ENCODE results near the gene NFS1. TPM values are rescaled to one million over a fixed set of nuclear protein-coding genes. Genes with fewer than 3 reads are reported as not detected.

The NFS1 gene
- total and polyA plus RNA-seq, 4 donors = 30.1 to 55.2 (median 46.1) TPM

DNA sequence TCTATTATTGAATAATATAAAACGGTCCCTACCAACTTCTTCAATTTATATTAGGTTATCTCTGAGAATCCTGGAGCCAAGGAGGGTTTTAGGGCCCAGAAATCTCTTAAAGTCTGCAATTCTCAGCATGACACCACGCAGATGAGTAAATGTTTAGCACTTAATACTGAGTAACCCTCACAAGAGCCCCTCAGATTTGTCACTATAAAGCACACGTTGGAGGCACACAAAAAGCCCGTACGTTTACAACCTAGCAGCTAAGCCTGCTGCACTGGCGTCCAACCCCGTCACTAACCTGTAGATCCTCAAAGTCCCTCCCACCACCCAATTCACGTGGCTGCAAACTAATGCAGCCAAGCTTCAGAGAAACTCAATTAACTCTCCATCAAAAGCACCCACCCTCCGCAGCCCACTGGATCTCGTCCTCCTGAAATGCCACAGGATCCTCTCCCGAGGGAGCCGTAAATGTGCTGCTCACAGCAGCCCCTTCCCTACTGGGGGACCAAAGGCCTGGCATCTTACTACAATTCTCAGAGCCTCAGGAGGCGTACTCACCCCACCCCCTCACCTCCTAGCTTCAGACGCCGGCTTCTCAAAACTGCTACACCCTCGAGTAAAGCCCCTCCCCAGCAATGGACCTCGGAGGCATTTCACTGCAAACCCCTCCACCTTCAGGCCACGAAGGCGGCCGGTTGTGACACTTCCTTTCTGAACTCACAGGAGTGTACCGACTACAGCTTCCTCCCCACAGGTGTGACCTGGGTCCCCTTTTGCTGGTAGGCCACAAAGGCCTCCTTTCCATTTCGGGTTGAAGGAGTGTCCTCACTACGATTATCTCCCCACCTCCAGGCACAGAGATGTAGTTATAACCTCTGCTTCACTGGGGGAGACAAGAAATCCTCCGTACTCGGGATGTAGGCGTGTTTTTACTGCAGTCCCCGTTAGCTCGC is 35.4 kb downstream of the NFS1 start:
- Histone ChIP-seq H3K4me3 (ENCODE audit: low read depth in 1 of 3, low read length in 3 of 3) (peak overlapping the region; percentile 65 to 95 (median 72)), H3K36me3 (ENCODE audit: control insufficient read depth in 4 of 4, insufficient read depth in 3 of 4, low read depth in 1 of 4, low read length in 3 of 4) (peaks cover 0 to 4% (median 3%) of the 10 kb centered on the region in 4 donors), H3K4me1 (ENCODE audit: control insufficient read depth in 4 of 4, insufficient read depth in 4 of 4, low read length in 3 of 4) (peaks cover 6 to 36% (median 22%) of the 10 kb centered on the region in 4 donors), H3K27ac (ENCODE audit: low read depth in 1 of 2, low read length in 2 of 2) (peak overlapping the region; percentile 92 to 98), H3K27me3 (ENCODE audit: control insufficient read depth in 4 of 4, insufficient read depth in 4 of 4, low read length in 3 of 4) (no peaks in the 10 kb centered on the region), H3K9me3 (ENCODE audit: control insufficient read depth in 4 of 4, low read length in 3 of 4) (no peaks in the 10 kb centered on the region), H3K9ac (ENCODE audit: low read depth in 1 of 2, low read length in 2 of 2) (peak overlapping the region; percentile 93 to 98)
- under 1% methylated on average over 28 of the region's 28 CpGs for WGBS
- TF ChIP-seq HNF4A (conservative IDR thresholded peaks at IDR 0.05) (no peak), NR2F2 (IDR thresholded peaks at IDR 0.05) (no peak), FOXA1 (IDR thresholded peaks at IDR 0.05) (no peak), CTCF (IDR thresholded peaks at IDR 0.05; ENCODE audit: low read depth, low read length, missing input control) (no peak), YY1 (IDR thresholded peaks at IDR 0.05) (no peak), FOXA2 (IDR thresholded peaks at IDR 0.05) (no peak), TAF1 (conservative IDR thresholded peaks at IDR 0.05) (no peak), GABPA (IDR thresholded peaks at IDR 0.05 in 1 of 2, conservative IDR thresholded peaks at IDR 0.05 in 1 of 2) (no peak), RXRA (IDR thresholded peaks at IDR 0.05) (no peak), EGR1 (IDR thresholded peaks at IDR 0.05; ENCODE audit: low read depth in 2 of 2) (no peak), RAD21 (IDR thresholded peaks at IDR 0.05) (no peak), HNF4G (IDR thresholded peaks at IDR 0.05) (no peak)
- TF ChIP-seq, protein P1, sequence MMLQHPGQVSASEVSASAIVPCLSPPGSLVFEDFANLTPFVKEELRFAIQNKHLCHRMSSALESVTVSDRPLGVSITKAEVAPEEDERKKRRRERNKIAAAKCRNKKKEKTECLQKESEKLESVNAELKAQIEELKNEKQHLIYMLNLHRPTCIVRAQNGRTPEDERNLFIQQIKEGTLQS (IDR thresholded peaks at IDR 0.05) = no peak
- TF ChIP-seq, protein P2, sequence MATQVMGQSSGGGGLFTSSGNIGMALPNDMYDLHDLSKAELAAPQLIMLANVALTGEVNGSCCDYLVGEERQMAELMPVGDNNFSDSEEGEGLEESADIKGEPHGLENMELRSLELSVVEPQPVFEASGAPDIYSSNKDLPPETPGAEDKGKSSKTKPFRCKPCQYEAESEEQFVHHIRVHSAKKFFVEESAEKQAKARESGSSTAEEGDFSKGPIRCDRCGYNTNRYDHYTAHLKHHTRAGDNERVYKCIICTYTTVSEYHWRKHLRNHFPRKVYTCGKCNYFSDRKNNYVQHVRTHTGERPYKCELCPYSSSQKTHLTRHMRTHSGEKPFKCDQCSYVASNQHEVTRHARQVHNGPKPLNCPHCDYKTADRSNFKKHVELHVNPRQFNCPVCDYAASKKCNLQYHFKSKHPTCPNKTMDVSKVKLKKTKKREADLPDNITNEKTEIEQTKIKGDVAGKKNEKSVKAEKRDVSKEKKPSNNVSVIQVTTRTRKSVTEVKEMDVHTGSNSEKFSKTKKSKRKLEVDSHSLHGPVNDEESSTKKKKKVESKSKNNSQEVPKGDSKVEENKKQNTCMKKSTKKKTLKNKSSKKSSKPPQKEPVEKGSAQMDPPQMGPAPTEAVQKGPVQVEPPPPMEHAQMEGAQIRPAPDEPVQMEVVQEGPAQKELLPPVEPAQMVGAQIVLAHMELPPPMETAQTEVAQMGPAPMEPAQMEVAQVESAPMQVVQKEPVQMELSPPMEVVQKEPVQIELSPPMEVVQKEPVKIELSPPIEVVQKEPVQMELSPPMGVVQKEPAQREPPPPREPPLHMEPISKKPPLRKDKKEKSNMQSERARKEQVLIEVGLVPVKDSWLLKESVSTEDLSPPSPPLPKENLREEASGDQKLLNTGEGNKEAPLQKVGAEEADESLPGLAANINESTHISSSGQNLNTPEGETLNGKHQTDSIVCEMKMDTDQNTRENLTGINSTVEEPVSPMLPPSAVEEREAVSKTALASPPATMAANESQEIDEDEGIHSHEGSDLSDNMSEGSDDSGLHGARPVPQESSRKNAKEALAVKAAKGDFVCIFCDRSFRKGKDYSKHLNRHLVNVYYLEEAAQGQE (IDR thresholded peaks at IDR 0.05) = no peak
- TF ChIP-seq, protein P3, sequence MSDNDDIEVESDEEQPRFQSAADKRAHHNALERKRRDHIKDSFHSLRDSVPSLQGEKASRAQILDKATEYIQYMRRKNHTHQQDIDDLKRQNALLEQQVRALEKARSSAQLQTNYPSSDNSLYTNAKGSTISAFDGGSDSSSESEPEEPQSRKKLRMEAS (IDR thresholded peaks at IDR 0.05) = no peak
- TF ChIP-seq, protein P4, sequence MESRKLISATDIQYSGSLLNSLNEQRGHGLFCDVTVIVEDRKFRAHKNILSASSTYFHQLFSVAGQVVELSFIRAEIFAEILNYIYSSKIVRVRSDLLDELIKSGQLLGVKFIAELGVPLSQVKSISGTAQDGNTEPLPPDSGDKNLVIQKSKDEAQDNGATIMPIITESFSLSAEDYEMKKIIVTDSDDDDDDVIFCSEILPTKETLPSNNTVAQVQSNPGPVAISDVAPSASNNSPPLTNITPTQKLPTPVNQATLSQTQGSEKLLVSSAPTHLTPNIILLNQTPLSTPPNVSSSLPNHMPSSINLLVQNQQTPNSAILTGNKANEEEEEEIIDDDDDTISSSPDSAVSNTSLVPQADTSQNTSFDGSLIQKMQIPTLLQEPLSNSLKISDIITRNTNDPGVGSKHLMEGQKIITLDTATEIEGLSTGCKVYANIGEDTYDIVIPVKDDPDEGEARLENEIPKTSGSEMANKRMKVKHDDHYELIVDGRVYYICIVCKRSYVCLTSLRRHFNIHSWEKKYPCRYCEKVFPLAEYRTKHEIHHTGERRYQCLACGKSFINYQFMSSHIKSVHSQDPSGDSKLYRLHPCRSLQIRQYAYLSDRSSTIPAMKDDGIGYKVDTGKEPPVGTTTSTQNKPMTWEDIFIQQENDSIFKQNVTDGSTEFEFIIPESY (IDR thresholded peaks at IDR 0.05) = no peak
- DNase-seq (ENCODE audit: low spot score) = peak; percentile 57

Measured in liver (tissue), 9 donors.